COLO668 (cell line): ENCODE measurements around the gene SLC46A2.

Experiments used
- DNase-seq: peaks from one replicate; lab custom pipeline; 2025; ENCODE audit not compliant: unreplicated experiment; lab: John Stamatoyannopoulos, UW

SLC46A2 gene

GRCh38 chr9:112860451-112860850, 30.2 kb downstream of the SLC46A2 start:
- DNase-seq, result no peak

DNA sequence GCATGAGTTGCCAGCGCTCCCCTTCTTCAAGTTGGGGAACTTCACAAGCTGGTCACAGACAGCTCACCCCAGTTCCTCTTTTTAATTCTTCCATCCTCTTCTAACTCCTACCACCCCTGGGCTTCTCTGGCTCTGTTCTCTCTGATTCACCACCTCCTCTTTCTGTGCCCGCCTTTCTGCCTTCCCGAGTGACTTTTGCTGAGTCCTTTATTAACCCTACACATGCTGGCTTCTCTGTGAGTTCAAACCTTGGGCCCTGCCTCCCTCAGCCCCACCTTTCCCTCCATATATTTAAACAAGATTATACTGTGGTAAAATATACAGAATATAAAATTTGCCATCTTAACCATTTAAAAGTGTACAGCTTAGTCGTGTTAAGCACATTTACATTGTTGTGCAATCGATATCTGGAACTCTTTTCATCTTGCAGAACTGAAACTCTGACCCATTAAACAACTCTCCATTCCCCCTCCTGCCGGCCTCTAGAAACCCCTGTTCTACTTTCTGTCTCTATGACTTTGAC, 32.0 kb downstream of the SLC46A2 start:
- no peak for DNase-seq

DNA sequence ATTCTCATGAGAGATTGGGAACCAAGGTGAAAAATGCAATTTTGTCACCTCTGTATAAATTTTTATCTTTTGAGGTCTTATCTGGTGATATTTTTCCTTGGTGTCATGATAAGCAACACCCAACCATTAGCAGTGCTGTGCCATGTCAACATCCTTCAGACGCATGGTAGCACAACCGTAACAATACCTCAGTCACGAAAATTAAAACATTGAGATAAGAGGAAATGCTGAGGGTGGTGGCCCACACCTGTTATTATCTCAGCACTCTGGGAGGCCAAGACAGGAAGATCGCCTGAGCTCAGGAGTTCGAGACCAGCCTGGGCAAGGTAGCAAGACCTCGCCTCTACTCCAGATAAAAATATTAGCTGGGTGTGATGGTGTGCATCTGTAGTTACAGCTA, 32.7 kb downstream of the SLC46A2 start:
- no peak for DNase-seq

DNA sequence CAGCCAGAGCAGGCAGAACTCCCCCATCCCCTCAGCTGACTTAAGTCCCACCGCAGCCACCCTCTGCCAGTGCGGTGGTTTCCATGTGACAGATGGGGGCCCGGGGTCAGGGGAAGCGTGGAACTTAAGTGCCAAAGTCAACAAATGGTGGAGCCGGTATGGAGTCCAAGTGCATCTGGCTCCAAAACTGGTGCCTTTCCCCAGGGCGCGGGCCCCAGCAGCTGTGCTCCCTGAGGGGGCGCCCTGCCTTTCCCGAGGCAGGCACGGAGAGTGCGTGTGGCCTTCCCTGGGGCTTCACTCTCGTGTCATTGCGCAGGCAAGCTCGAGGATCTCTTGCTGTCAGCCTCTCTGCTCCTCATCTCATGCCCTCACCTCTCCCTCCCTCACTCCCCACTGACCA, 33.8 kb downstream of the SLC46A2 start:
- no peak for DNase-seq

- DNase-seq, result no peak
Measured at GRCh38 chr9:112856200-112856599, 34.5 kb downstream of the SLC46A2 start.

- DNase-seq, result no peak
Measured at GRCh38 chr9:112854657-112855056, 36.0 kb downstream of the SLC46A2 start.

DNA sequence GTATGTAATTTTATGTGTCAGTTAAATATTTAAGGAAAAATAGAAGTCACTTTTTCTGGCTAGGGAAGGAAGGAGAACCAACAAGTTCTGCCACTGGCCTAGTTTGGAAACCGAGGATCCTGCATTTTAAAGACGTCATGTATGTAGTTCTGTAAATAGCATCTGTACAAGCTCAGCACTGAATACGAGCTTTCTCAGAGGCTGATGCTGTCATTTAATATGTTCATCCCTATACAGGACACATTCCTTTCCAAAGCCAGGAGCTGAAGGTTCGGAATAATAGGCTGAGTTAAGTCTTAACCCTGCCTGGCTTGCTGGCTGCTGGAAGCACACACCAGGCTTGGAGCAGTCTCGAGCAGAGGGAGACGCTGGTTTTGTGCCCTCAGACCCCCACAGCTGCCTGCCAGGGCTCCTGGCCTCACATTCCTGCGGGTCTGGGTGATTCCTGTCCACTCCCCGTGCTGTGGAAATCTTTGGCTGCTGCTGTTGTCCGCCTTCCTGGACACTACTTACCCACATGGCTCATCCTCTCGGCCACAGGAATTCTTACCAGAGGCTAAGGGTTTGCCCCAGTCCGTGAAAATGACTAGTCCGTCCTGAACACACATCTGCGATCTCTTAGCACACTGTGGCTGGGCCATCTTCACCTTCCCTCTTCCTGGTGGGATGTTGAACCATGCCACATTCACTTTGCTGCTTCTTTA, 36.6 kb downstream of the SLC46A2 start:
- DNase-seq, result no peak

DNA sequence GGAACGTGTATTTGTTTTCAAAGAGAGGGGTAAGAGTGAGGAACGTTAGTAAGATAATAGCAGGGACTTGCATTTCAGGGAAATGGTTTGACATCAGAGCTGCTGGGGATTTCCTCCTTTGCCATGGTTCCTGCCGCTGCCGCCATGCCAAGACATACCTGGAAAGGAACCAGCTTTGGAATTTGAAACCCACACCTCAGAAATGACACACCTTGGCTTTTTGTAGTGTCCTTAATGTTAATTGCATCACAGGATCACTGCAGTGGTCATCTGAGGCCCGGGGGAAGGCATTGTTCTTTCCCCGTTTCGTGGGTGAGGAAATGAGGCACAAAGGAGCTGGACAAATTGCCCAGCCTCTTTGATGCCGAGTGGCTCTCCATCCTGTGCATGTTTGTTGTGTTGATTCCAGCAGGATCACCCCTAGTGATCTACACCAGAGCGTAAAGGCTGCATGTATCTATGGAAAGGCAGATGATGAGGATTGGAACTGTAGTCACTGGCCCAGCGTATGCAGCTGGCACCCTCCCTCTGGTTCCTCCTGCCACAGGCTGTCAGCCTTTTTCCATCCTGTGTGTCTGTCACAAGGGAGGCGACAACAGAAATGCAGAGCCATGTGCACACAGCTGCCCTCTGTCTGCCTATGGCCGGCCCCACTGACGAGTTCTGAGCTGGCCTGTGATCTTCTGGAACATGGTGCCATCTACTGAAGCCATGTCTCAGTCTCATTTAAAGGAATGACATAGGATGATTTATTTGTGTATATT, 37.8 kb downstream of the SLC46A2 start:
- no peak for DNase-seq

GRCh38 chr9:112850840-112851239, 39.8 kb downstream of the SLC46A2 start:
- no peak for DNase-seq

DNA sequence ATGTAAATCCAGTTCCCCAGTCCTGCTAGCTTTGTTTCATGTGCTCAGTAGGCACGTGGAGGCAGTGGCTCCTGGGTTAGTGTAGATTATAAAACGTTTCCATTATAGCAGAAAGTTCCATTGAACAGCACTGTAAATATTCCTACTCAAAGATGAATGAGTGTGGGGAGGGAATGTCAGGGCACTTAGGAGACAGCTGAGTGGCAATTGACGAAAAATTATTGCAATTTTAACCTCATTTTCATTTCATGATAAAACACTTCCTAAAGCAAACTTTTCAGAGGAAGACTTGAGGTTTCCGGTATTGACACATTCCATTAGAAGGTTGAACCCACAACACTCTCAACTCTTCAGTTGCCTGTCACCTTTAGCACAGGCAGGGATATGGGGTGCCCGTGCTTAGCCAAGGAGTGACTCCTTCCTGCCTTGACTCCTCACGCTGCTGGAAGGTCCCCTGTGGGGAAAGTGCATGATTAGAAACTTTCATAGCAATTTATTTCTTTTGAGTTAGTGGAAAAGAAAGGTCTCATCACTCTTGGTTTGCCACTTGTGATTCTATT, 41.2 kb downstream of the SLC46A2 start:
- DNase-seq, result no peak

DNA sequence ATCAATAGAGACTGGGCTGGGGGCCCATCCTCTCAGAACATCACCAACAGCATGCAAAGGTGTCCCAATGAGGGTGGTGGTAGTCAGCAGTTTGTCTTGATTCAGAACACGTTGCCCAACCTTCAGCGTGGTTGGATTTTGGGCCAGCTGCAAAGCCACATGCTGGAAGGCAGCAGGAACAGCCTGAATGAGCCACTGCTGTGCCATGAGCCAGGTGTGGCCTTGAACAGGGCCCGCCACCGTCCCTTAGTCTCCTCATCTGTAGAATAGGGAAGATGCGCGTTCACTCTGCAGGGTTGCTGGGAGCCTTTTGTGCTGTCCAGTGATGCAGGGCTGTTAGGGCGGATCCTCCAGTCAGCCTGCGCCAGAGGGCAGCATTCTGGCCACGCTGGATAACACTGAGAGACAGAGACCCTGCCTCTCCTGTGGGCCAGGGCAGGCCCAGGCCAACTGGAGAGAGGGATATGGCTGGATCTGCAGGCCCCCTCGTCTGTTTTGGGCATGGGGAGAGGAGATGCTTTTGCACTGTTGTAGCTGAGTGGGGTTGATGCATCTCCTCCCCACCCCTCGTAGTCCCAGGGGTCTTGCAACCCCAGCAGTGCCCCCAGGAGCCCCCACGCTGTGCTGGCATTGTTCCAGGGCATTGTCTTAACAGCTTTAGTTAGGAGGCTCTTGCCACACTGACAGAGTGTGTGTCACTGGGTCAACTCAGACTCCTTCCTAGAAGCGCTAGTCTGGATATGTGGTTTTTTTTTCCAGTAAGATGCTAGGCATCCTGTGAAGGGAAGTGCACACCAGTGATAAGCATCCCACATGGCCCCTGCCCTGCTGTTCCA, 42.1 kb downstream of the SLC46A2 start:
- DNase-seq, result no peak

- DNase-seq, result no peak
Measured at GRCh38 chr9:112846528-112847488, 43.9 kb downstream of the SLC46A2 start.

DNA sequence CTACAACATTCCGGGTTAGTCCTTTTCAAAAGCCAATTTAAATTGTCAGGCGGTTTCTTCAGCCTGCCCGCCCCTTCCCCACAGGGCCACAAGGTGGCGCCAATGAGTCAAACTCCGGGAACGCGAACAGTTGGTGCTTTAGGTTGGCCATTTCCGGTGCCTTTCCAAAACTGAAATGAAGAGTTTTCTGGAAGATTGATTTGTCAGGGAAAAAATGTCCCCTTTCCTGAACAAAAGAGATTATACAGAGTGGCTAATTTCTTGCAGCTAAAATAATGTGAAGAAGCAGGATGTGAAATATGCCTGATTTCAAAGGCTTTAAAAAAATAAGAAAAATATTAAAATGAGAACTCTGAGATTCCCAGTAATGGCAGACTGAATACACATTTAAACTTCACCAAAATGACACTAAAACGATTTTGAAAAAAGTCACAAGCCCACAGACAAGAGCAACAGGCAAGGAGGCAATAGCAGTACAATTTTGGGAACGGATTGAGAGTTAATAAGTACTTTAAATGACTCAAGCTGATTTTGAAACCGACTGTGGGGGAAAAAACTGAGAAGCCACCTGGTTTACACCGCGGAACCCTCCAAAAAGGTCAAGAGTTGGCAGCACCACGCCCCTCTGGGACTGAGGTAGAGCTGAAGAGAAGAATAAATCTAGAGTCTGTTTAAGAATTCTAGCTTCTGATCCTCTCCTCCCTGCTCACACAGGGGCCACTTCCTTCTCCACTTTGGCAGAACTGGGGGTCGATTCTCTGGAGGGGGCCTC, 45.7 kb downstream of the SLC46A2 start:
- peak; percentile 50 for DNase-seq

- no peak for DNase-seq
Measured at GRCh38 chr9:112842555-112842954, 48.1 kb downstream of the SLC46A2 start.

DNA sequence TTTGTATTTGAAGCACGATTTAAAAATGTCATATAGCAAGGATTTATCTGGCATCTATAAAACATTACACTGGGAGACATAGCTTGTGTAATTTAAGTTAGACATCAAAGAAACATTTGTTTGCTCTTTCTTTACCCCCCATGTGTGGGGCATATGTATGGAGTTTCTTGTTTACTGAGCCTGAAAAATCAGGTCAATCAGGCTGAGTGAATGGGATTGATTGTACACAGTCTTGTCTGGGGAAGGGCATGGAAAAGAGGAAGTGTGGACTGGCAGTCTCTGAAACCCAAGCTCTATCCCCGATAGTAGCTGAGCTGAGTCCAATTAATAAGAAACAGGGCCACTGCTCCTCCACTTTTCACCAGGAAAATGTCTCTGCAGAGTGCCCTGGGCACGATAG, 49.4 kb downstream of the SLC46A2 start:
- DNase-seq, result no peak

DNA sequence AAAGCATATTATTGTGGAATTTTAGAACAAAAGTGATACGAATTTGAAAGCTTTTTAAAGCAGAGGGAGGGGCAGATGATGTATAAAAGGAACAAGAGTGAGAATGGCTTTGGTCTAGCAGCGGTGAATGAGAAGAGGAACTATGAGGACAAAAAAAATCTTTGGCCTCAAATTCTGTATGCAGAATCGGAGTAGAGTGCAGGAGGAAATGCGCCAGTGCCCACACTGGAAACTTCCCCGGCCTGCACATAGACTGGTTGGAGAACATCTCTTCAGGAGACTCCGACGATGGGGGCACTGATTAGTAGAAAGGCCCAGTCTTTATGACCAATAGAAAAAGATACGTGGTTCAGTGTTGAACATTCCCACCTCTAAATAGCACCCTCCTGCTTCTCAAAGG, 51.3 kb downstream of the SLC46A2 start:
- no peak for DNase-seq

GRCh38 chr9:112838342-112838741, 52.3 kb downstream of the SLC46A2 start:
- DNase-seq, result no peak

GRCh38 chr9:112836394-112836793, 54.3 kb downstream of the SLC46A2 start:
- DNase-seq, result peak; percentile 64

GRCh38 chr9:112833081-112833480, 57.6 kb downstream of the SLC46A2 start:
- DNase-seq, result no peak
